Type B pancreatic cell (in vitro differentiated cells): ENCODE measurements around the gene XKR3. TPM values are rescaled to one million over a fixed set of nuclear protein-coding genes. Genes with fewer than 3 reads are reported as not detected.
"Not testable (repeated sequence)": the region's sequence is repeated elsewhere in the genome, so short reads cannot be mapped to it uniquely, and the experiment has no call there.

Experiments
- DNase-seq: peaks from one replicate; pipeline ENCODE4 v3.0.0; 2021; ENCODE audit warnings: mixed read lengths; ENCODE audit not compliant: unreplicated experiment; ENCODE audit errors: extremely low spot score
- H3K27ac Mint-ChIP-seq: 2 replicates; pipeline ENCODE4 v1.8.0; 2021; ENCODE audit warnings: mild to moderate bottlenecking, mixed read lengths
- H3K27me3 Mint-ChIP-seq: 2 replicates; pipeline ENCODE4 v1.8.0; 2021; ENCODE audit warnings: mixed read lengths
- H3K36me3 Mint-ChIP-seq: 2 replicates; pipeline ENCODE4 v1.8.0; 2021; ENCODE audit warnings: mixed read lengths
- H3K4me1 Mint-ChIP-seq: one replicate; pipeline ENCODE4 v1.8.0; 2021; ENCODE audit warnings: mixed read lengths; ENCODE audit not compliant: unreplicated experiment
- H3K4me3 Mint-ChIP-seq: 2 replicates; pipeline ENCODE4 v1.8.0; 2021; ENCODE audit warnings: mild to moderate bottlenecking, mixed read lengths
- H3K9me3 Mint-ChIP-seq: 2 replicates; pipeline ENCODE4 v1.8.0; 2021; ENCODE audit warnings: mixed read lengths
- total RNA-seq: library from RNA; stranded (reverse); gene quantifications from 2 replicates; pipeline ENCODE4 v1.2.1, GENCODE V29; 2021; ENCODE audit warnings: low replicate concordance

XKR3 gene
- total RNA-seq, 1 donor from 2014 or later = not detected

- not testable (repeated sequence) for H3K9me3 Mint-ChIP-seq, H3K27me3 Mint-ChIP-seq, H3K27ac Mint-ChIP-seq, H3K4me1 Mint-ChIP-seq, H3K4me3 Mint-ChIP-seq, DNase-seq, H3K36me3 Mint-ChIP-seq
Observed at GRCh38 chr22:16734271-16734670, 90.9 kb downstream of the XKR3 start.

Other genes starting within 250 kb of the XKR3 start
- not detected in 2 replicates for gene CCT8L2, start 232.6 kb downstream of the XKR3 start, total RNA-seq
- gene GAB4, start 182.8 kb upstream of the XKR3 start, total RNA-seq = not detected in 2 replicates